Heart left ventricle (tissue), 16 donors: ENCODE data around the gene KANK4. TPM values are rescaled to one million over a fixed set of nuclear protein-coding genes. Genes with fewer than 3 reads are reported as not detected.

Experiments
- ATAC-seq, 4 donors: fragments of 200-7000 bp; cut with Tn5 transposase; one replicate each; pipeline ENCODE4 v1.9.1; 2020 to 2022; ENCODE audit warnings: moderate library complexity in 4 of 4, mild to moderate bottlenecking in 3 of 4, moderate number of reproducible peaks in 1 of 4
- DNase-seq, 5 donors: peaks; one replicate each; pipeline ENCODE4 v3.0.0-alpha.2; 2020
- H3K27ac ChIP-seq, 12 donors: fragments of 200-600 bp; sonication (generic) in 4 of 12; one replicate each; pipeline versions ENCODE4 v1.5.0 to v1.8.0; 2016 to 2022; ENCODE audit warnings: mild to moderate bottlenecking in 2 of 12
- H3K27me3 ChIP-seq, 9 donors: fragments of 200-600 bp; sonication (generic) in 2 of 9; one replicate each; pipeline versions ENCODE4 v1.5.1 to v1.8.0; 2016 to 2022; ENCODE audit warnings: mild to moderate bottlenecking in 3 of 9
- H3K36me3 ChIP-seq, 9 donors: fragments of 200-600 bp; sonication (generic) in 2 of 9; one replicate each; pipeline versions ENCODE4 v1.5.0 to v1.8.0; 2018 to 2022; ENCODE audit warnings: mild to moderate bottlenecking in 2 of 9
- H3K4me1 ChIP-seq, 12 donors: fragments of 200-600 bp; sonication (generic) in 4 of 12; one replicate each; pipeline versions ENCODE4 v1.5.0 to v1.8.0; 2016 to 2022; ENCODE audit warnings: mild to moderate bottlenecking in 3 of 12
- H3K4me3 ChIP-seq, 12 donors: fragments of 200-600 bp; sonication (generic) in 4 of 12; one replicate each; pipeline versions ENCODE4 v1.5.0 to v1.8.0; 2017 to 2022; ENCODE audit warnings: mild to moderate bottlenecking in 9 of 12, moderate library complexity in 4 of 12
- H3K9me3 ChIP-seq, 12 donors: fragments of 200-600 bp; sonication (generic) in 4 of 12; one replicate each; pipeline versions ENCODE4 v1.5.0 to v1.8.0; 2016 to 2022; ENCODE audit warnings: mild to moderate bottlenecking in 1 of 12
- CTCF ChIP-seq, 12 donors: fragments of 200-600 bp; sonication (generic) in 4 of 12; IDR thresholded peaks; one replicate each; pipeline versions ENCODE4 v1.5.0 to v1.8.0; 2018 to 2022; ENCODE audit warnings: antibody characterized with exemption in 12 of 12, mild to moderate bottlenecking in 5 of 12
- POLR2A ChIP-seq, 2 donors: fragments of 450-650 bp; IDR thresholded peaks; one replicate each; pipeline ENCODE4 v1.6.1; 2017; ENCODE audit warnings: antibody characterized with exemption in 2 of 2, mild to moderate bottlenecking in 2 of 2, moderate library complexity in 2 of 2
- WGBS, 4 donors: extraction: QIAGEN DNeasy Blood & Tissue Kit in 2 of 4; methylation state at CpG; one replicate each; pipeline versions ENCODE4 v1.1.5 to v1.1.7; 2013 to 2018; 5-methylcytosine and 5-hydroxymethylcytosine counted together
- intact Hi-C, 10 donors: fragments of 100-400 bp; cut with DNase I; formaldehyde crosslinking; loops; one replicate each; pipeline versions ENCODE4 v1.11.1 to v1.14.2; 2022
- polyA plus RNA-seq, 2 donors: library from polyadenylated mRNA; stranded (reverse); fragments of 200-250 nt; gene quantifications; one replicate each; pipeline ENCODE4 v1.2.3, GENCODE V29; 2013
- total RNA-seq, 9 donors: library from RNA; depleted of rRNA in 2 of 9; stranded (reverse); fragments of >200 nt in 2 of 9; fragmentation: NEBNext Ultra II Directional in 3 of 9; extraction: Animal tissue kit (Norgen Biotek cat#: 25700) in 3 of 9; gene quantifications; one replicate each; pipeline versions ENCODE4 v1.1.0 to v1.2.4, GENCODE V29; 2016 to 2023
- donor health status: ischemic (EF 13 %, LVEDD 7.1; RV severe dilation, severe dysfunction).
- donor health status: healthy with polysubstance abuse.
- donor health status: DM: no; HTN: yes; CAD: no.
- donor health status: DM: no; HTN: no; CAD: no.
- donor health status: ischemic (EF 25% LVEDD 6.9; RV normal size, moderate dysfunction).
- donor health status: ischemic (EF 25% LVEDD 5.7; RV mildly dilated, moderate dysfunction).
- donor health status: healthy.
- donor health status: DM: yes; HTN: yes; CAD: no.
- donor health status: ischemic (EF 35%, LVEDD 5.7; RV mildly dilated, moderate dysfunction).
- donor health status: nonischemic (EF 11% LVEDD 7.7; RV severe dilation, severe dysfunction).
- donor health status: DM: yes; HTN: yes; CAD: no.
- donor health status: PGD.
- donor health status: ischemic (EF 29% LVEDD 5.4; RV normal size, mild dysfunction).
- donor health status: nonischemic (EF 23%, LVEDD 6.1; RV moderate dilation, normal function).

Gene KANK4
- total and polyA plus RNA-seq, 11 donors: 0.05 to 4.3 (median 0.15) TPM; not detected in 1

GRCh38 chr1:62337706-62338631, 18.7 kb upstream of the KANK4 start:
- peak in 1 of 5 donors; percentile 33 for DNase-seq
- H3K4me1 ChIP-seq: peaks cover 4 to 28% (median 20%) of the 10 kb centered on the region in 12 donors
- intact Hi-C loops: loop anchor here in 1 of 10 donors (10.0 kb wide), 1 partner anchor 53 kb away; no protein-coding TSS in a partner anchor
- H3K27ac ChIP-seq: peak overlapping the region; percentile 21 to 75 (median 62)
- peak overlapping the region in 1 of 12 donors; percentile 12 for H3K4me3 ChIP-seq
- peak in 2 of 4 donors; percentile 32 to 46 for ATAC-seq
- no peaks in the 10 kb centered on the region for H3K27me3 ChIP-seq
- no peaks in the 10 kb centered on the region for H3K9me3 ChIP-seq
- WGBS, 4 donors: 55 to 65% (median 62%) methylated on average over 21 of the region's 21 CpGs
- peak in 5 of 12 donors; percentile 10 to 31 (median 25) for TF ChIP-seq CTCF (IDR thresholded peaks at IDR 0.05)
- no peak for TF ChIP-seq POLR2A (IDR thresholded peaks at IDR 0.05)
- H3K36me3 ChIP-seq: no peaks in the 10 kb centered on the region

- H3K9me3 ChIP-seq: no peaks in the 10 kb centered on the region
- intact Hi-C loops: loop anchor here in 1 of 10 donors (10.0 kb wide), 1 partner anchor 52 kb away; no protein-coding TSS in a partner anchor
- H3K36me3 ChIP-seq: no peaks in the 10 kb centered on the region
- ATAC-seq (peak; percentile 52 to 79 (median 70)), DNase-seq (peak in 4 of 5 donors; percentile 39 to 54 (median 46))
- no peaks in the 10 kb centered on the region for H3K27me3 ChIP-seq
- no peak for TF ChIP-seq CTCF (IDR thresholded peaks at IDR 0.05)
- no peak for TF ChIP-seq POLR2A (IDR thresholded peaks at IDR 0.05)
- 38 to 59% (median 48%) methylated on average over 10 of the region's 10 CpGs for WGBS, 4 donors
- peak overlapping the region in 3 of 12 donors; percentile 2 to 19 (median 12) for H3K4me3 ChIP-seq
- H3K27ac ChIP-seq: peak overlapping the region; percentile 21 to 75 (median 62)
- peaks cover 4 to 28% (median 20%) of the 10 kb centered on the region in 12 donors for H3K4me1 ChIP-seq
Observed at GRCh38 chr1:62336995-62337705, 17.9 kb upstream of the KANK4 start.

GRCh38 chr1:62336638-62336994, 17.4 kb upstream of the KANK4 start:
- Histone ChIP-seq H3K9me3 (no peaks in the 10 kb centered on the region), H3K27me3 (no peaks in the 10 kb centered on the region), H3K36me3 (no peaks in the 10 kb centered on the region), H3K27ac (peak overlapping the region in 10 of 12 donors; percentile 1 to 75 (median 58)), H3K4me3 (no peak overlapping the region), H3K4me1 (peaks cover 4 to 28% (median 20%) of the 10 kb centered on the region in 12 donors)
- DNase-seq: peak in 1 of 5 donors; percentile 11
- no peak for ATAC-seq
- 44 to 60% (median 56%) methylated on average over 8 of the region's 8 CpGs for WGBS, 4 donors
- intact Hi-C loops: loop anchor here in 1 of 10 donors (10.0 kb wide), 1 partner anchor 52 kb away; no protein-coding TSS in a partner anchor
- TF ChIP-seq POLR2A (IDR thresholded peaks at IDR 0.05): no peak
- TF ChIP-seq CTCF (IDR thresholded peaks at IDR 0.05): no peak
